Large intestine (tissue), 3 donors: Measurements from ENCODE around the gene DUSP9. TPM values are rescaled to one million over a fixed set of nuclear protein-coding genes. Genes with fewer than 3 reads are reported as not detected.

Experiments
- DNase-seq, 2 donors: peaks; one replicate each; pipeline versions ENCODE4 v3.0.0 to v3.0.0-alpha.2; 2013
- H3K27ac ChIP-seq: one replicate; pipeline ENCODE4 v1.5.1; 2013; ENCODE audit warnings: low read length
- H3K27me3 ChIP-seq: 2 replicates; pipeline ENCODE4 v1.6.1; 2013; ENCODE audit warnings: low read length; ENCODE audit not compliant: control insufficient read depth, insufficient read depth
- H3K36me3 ChIP-seq: 2 replicates; pipeline ENCODE4 v1.6.1; 2013; ENCODE audit warnings: low read length; ENCODE audit not compliant: control insufficient read depth, insufficient read depth
- H3K4me1 ChIP-seq: one replicate; pipeline ENCODE4 v1.6.1; 2013; ENCODE audit warnings: low read length; ENCODE audit not compliant: control insufficient read depth, insufficient read depth
- H3K4me3 ChIP-seq: one replicate; pipeline ENCODE4 v1.5.1; 2013; ENCODE audit warnings: low read length
- H3K9me3 ChIP-seq: one replicate; pipeline ENCODE4 v1.6.1; 2013; ENCODE audit warnings: mild to moderate bottlenecking, low read depth, low read length, moderate library complexity; ENCODE audit not compliant: control insufficient read depth
- WGBS: methylation state at CpG from one replicate; pipeline ENCODE4 v1.1.5; 2013; ENCODE audit warnings: low lambda C conversion rate; ENCODE audit not compliant: insufficient coverage; 5-methylcytosine and 5-hydroxymethylcytosine counted together
- polyA plus RNA-seq: library from polyadenylated mRNA; unstranded; fragments of 120-200 nt; gene quantifications from one replicate; pipeline ENCODE4 v1.2.1, GENCODE V29; 2013

Gene DUSP9
- polyA plus RNA-seq, 1 donor, result 0.78 TPM

DNA sequence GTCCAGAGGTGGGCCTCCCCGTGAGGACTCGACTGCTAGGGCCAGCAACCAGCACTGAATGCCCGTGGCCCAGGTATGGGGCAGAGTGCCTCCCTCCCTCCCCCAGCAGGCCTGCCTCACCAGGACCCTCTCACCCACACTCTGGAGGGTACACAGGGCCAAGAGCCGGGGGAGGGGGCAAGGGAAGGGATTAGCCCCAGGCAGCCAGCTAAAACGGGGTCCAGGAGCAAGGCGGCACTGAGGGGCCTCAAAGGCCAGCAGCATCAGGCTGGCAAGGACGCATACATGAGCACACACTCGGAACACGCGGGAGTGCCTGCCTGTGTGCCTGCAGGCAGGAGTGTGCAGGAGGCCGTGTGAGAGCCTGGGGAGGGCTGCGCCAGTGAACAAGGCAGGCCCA is 18.3 kb upstream of the DUSP9 start:
- no peak overlapping the region for H3K4me3 ChIP-seq
- H3K27ac ChIP-seq, result no peak overlapping the region
- DNase-seq, result no peak
- no peaks in the 10 kb centered on the region for H3K9me3 ChIP-seq
- H3K4me1 ChIP-seq, result peaks cover 31% of the 10 kb centered on the region
- no peaks in the 10 kb centered on the region for H3K36me3 ChIP-seq
- no CpG with 5 or more reads among the region's 12 CpGs for WGBS
- H3K27me3 ChIP-seq, result no peaks in the 10 kb centered on the region

DNA sequence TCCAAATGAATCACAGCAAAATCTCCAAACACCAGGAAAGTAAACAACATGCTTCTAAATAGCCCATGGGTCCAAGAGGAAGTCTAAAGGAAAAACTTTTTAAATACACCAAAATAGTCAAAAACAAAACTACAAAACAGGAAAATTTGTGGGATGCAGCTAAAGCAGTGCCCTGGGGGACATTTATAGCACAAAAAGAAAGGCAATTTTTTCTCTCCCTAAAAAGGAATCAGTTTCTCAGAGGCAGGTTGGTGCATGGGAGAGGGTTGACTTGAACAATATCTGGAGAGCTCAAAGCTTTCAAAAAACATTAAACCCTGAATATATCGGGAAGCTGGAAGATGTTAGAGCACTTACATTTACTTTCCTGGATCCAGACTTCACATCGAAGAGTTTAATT is 15.7 kb upstream of the DUSP9 start:
- H3K9me3 ChIP-seq, result no peaks in the 10 kb centered on the region
- no peak overlapping the region for H3K4me3 ChIP-seq
- DNase-seq, result no peak
- no peaks in the 10 kb centered on the region for H3K27me3 ChIP-seq
- H3K4me1 ChIP-seq, result peaks cover 28% of the 10 kb centered on the region
- no peaks in the 10 kb centered on the region for H3K36me3 ChIP-seq
- no CpG with 5 or more reads among the region's 2 CpGs for WGBS
- no peak overlapping the region for H3K27ac ChIP-seq

DNA sequence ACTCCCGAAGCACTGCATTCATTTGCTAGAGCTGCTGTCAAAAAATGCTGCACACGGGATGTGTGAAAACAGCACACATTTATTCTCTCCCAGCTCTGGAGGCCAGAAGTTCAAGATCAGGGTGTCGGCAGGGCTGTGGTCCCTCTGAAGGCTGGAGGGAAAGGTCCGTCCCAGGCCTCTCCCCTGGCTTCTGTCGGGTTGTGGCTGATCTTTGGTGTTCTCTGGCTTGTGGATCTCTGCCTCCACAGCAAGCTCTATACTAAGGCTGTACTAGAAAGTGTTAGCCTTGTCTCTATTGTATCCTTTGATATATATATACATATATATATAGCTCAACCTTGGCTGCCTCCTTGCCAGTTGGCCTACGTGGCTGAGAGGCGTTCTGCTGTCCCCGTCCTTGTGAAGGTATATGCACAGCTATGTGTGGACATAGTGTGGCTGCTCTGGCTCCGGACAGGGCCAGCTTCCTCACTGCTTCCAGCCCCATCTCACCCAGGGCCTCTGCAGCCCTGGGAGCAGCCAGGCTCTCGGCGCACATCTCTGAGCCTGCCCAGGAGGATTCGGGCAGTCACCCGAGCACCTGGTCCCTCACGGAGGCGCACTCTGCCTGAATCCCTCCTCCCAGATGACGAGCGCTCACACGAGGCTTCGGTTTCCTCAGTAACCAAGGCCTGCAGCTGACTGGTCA is 15.0 kb upstream of the DUSP9 start:
- Histone ChIP-seq H3K36me3 (no peaks in the 10 kb centered on the region), H3K9me3 (no peaks in the 10 kb centered on the region), H3K4me3 (no peak overlapping the region), H3K27ac (no peak overlapping the region), H3K27me3 (no peaks in the 10 kb centered on the region), H3K4me1 (peaks cover 25% of the 10 kb centered on the region)
- WGBS, result no CpG with 5 or more reads among the region's 19 CpGs
- no peak for DNase-seq

DNA sequence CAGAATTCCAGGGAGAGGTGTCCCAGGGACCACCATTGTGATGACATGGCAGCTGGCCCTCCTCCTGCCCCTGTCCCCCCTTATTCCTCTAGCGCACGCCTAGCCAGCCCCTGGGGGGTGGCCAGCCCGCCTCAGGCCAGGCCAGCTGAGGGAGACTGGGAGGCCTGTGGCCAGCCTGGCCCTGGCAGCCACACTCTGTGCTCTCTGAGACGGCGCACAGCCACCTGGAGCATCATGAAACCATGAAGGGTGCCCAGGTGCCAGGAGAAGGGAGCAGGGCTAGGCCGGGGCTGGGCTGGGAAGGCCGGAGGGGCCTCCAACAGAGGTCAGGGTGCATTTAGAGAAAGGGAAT is 14.4 kb upstream of the DUSP9 start:
- Histone ChIP-seq H3K36me3 (no peaks in the 10 kb centered on the region), H3K9me3 (no peaks in the 10 kb centered on the region), H3K27ac (no peak overlapping the region), H3K4me1 (peaks cover 22% of the 10 kb centered on the region), H3K4me3 (no peak overlapping the region), H3K27me3 (no peaks in the 10 kb centered on the region)
- DNase-seq, result no peak
- no CpG with 5 or more reads among the region's 7 CpGs for WGBS

DNA sequence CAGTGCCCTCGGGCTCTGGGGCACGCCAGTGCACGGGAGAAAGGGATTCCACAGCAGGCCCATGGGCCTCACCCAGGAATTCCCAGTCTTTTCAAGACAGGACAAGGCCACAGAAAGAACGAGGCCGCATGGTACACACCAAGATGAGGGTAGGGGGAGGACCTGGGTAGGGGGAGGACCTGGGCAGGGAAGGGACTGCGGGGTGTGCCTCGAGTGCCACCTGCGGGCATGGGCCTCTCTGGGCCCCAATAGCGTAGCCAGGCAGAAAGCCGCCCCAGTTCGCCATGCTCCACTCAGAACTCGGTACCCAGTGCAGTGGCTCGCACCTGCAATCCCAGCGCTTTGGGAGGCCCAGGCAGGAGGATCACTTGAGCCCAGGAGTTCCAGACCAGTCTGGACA is 14.0 kb upstream of the DUSP9 start:
- no peaks in the 10 kb centered on the region for H3K27me3 ChIP-seq
- H3K4me3 ChIP-seq, result no peak overlapping the region
- no CpG with 5 or more reads among the region's 14 CpGs for WGBS
- DNase-seq, result no peak
- H3K4me1 ChIP-seq, result peaks cover 18% of the 10 kb centered on the region
- H3K27ac ChIP-seq, result no peak overlapping the region
- no peaks in the 10 kb centered on the region for H3K36me3 ChIP-seq
- no peaks in the 10 kb centered on the region for H3K9me3 ChIP-seq

DNA sequence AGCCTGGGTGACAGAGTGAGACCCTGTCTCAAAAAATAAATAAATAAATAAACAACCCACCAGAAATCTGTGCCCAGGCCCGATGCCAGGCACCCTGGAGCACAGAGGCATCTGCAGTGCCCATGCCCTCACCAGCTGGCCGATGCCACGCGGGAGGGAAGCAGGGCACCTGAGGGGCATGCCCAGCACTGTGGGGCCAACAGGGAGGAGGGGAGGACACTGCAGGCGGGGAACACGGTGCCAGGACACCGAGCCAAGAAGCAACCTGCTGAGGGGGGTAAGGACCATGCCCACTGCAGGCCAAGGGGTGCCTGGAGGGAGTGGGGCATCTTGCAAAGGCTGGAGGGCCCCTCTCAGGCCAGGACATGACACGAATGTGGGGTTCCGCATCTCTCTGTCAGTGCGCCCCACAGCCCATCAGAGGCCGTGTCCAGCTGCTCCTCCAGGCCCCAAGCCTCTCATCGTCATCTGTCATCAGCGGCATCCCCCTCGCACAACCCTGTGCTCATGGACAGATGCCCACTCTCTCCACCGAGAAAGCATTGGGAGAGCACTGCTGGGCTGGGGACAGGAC is 13.3 kb upstream of the DUSP9 start:
- Histone ChIP-seq H3K27me3 (no peaks in the 10 kb centered on the region), H3K4me3 (no peak overlapping the region)
- no CpG with 5 or more reads among the region's 15 CpGs for WGBS

DNA sequence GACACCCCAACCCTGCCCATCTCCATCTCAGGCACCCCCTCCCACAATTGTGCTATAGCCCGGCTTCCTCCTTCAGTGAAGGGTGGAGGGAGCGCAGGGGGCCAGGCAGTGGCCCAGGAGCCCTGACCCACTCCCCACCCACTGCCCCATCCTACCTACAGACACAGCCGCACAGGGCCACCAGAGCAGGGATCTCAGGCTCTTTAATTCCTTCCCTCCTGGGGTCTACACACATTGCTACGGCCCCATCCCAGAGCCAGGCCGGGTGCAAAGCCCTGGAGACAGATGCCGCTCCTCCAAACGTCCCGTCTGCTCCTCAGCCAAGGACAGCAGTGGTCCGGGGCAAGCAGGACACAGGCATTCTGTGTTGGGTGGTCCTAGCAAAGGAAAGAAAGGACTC is 12.8 kb upstream of the DUSP9 start:
- DNase-seq, result no peak

More for the DNA sequence above, 13.3 kb upstream of the DUSP9 start:
- Histone ChIP-seq H3K4me1 (peaks cover 12% of the 10 kb centered on the region), H3K27ac (no peak overlapping the region), H3K36me3 (no peaks in the 10 kb centered on the region), H3K9me3 (no peaks in the 10 kb centered on the region)
- no peak for DNase-seq

DNA sequence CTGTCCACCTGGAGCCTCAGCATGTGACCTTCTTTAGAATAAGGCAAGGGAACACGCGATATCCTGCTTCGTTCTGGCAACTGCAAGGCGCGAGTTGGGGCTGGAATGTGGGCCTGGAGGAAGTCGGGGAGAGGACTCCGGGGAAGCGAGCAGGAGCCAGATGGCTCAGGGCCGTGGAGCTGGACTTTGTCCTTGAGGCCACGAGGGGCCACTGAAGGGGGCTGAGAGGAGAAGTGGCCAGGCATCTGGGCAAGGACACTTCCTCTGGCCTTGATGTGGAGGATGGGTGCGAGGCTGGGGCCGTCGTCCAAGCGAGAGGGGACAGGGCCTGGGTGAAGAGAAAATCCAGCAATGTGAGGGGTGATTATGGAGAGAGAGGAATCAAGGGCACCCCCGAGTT is 12.2 kb upstream of the DUSP9 start:
- Histone ChIP-seq H3K4me1 (peaks cover 12% of the 10 kb centered on the region), H3K27me3 (no peaks in the 10 kb centered on the region), H3K4me3 (no peak overlapping the region), H3K9me3 (no peaks in the 10 kb centered on the region), H3K27ac (no peak overlapping the region), H3K36me3 (no peaks in the 10 kb centered on the region)
- DNase-seq, result peak in 1 of 2 donors; percentile 42
- WGBS, result no CpG with 5 or more reads among the region's 15 CpGs

More for the DNA sequence above, 12.8 kb upstream of the DUSP9 start:
- no CpG with 5 or more reads among the region's 9 CpGs for WGBS
- Histone ChIP-seq H3K27ac (no peak overlapping the region), H3K9me3 (no peaks in the 10 kb centered on the region), H3K4me3 (no peak overlapping the region), H3K27me3 (no peaks in the 10 kb centered on the region), H3K4me1 (peaks cover 12% of the 10 kb centered on the region), H3K36me3 (no peaks in the 10 kb centered on the region)

DNA sequence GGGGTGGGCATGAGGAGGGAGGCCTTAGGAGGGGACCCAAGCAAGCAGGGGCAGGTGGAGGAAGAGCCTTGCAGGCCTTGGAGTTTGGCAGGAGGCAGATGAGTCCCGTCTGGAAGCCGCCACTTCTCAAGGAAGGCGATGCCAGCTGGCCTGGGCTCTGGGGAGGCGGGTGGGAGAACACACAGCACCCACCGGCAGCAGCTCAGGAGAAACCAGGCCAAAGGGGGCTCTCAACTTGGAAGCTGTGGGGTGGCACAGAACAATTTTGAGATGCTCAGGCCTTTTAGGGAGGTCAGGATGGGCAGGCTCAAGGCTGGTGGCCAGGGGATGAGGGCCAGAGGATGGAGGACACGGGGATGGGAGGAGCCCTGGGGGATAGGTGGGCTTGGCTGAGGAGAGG is 11.6 kb upstream of the DUSP9 start:
- Histone ChIP-seq H3K4me3 (no peak overlapping the region), H3K4me1 (peaks cover 12% of the 10 kb centered on the region)
- no CpG with 5 or more reads among the region's 6 CpGs for WGBS

DNA sequence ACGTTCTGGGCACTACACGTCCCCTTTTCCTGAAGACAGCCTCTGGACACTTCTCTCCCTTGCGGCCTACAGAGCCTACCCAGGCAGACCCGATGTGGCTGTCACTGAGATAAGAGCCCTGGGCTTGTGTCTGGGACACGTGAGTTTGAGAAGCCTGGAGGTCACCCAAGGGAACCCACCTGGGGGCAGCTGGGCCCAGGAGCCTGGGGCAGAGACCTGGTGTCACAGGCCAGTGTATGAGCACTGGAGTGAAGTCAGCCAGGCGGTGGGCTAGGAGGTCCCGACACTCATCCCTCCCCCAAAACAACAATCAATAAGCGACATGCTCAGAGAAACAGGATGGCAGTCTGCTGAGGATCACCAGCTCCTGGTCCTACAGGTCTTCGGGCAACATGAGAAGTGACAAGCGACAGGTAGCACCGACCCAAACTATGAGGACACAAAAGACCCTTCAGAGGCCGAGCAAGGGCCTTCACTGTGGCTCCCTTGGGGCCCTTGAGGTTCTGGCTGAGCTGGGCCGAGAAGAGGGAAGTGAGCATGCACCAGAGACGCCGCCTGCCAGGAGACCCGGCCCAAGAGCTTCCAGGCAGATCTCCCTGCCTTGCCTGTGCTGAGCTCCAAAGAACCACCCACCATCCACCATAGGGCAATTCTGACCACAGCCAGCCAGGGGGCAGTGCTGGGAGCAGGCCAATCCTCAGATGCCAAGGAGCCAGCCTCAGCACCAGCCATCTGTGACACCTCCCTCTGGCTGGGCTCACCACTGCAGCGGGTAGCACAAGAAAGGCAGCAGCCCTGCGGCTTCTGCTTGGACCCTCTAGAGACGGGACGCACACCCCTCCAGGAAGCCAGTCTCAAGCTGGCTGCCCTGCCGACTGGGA is 11.0 kb upstream of the DUSP9 start:
- no CpG with 5 or more reads among the region's 21 CpGs for WGBS
- no peak for DNase-seq

More for the DNA sequence above, 11.6 kb upstream of the DUSP9 start:
- H3K36me3 ChIP-seq, result no peaks in the 10 kb centered on the region
- no peak overlapping the region for H3K27ac ChIP-seq
- H3K27me3 ChIP-seq, result no peaks in the 10 kb centered on the region
- H3K9me3 ChIP-seq, result no peaks in the 10 kb centered on the region
- DNase-seq, result no peak

More for the DNA sequence above, 11.0 kb upstream of the DUSP9 start:
- Histone ChIP-seq H3K27ac (no peak overlapping the region), H3K27me3 (peaks cover 2% of the 10 kb centered on the region), H3K36me3 (no peaks in the 10 kb centered on the region), H3K9me3 (no peaks in the 10 kb centered on the region), H3K4me1 (peaks cover 12% of the 10 kb centered on the region), H3K4me3 (no peak overlapping the region)
